Suprapubic skin (tissue), 4 donors: ENCODE measurements around the gene PLEKHD1. TPM values are rescaled to one million over a fixed set of nuclear protein-coding genes. Genes with fewer than 3 reads are reported as not detected.

Experiments used
- DNase-seq, 2 donors: peaks; one replicate each; pipeline ENCODE4 v3.0.0-alpha.2; 2019; ENCODE audit warnings: low spot score in 2 of 2
- H3K27ac ChIP-seq: fragments of 200-600 bp; sonication (generic); one replicate; pipeline ENCODE4 v1.5.1; 2019
- H3K27me3 ChIP-seq: fragments of 200-600 bp; sonication (generic); one replicate; pipeline ENCODE4 v1.5.1; 2019
- H3K36me3 ChIP-seq: fragments of 200-600 bp; sonication (generic); one replicate; pipeline ENCODE4 v1.5.1; 2019
- H3K4me1 ChIP-seq: fragments of 200-600 bp; sonication (generic); one replicate; pipeline ENCODE4 v1.5.1; 2019
- H3K4me3 ChIP-seq: fragments of 200-600 bp; sonication (generic); one replicate; pipeline ENCODE4 v1.5.1; 2019; ENCODE audit warnings: mild to moderate bottlenecking
- H3K9me3 ChIP-seq: fragments of 200-600 bp; sonication (generic); one replicate; pipeline ENCODE4 v1.5.1; 2019
- EP300 ChIP-seq: sonication (generic); formaldehyde crosslinking; IDR thresholded peaks from one replicate; pipeline ENCODE4 v1.6.1; 2017; ENCODE audit warnings: antibody characterized with exemption
- POLR2A ChIP-seq, 2 donors: fragments of 450-650 bp; IDR thresholded peaks; one replicate each; pipeline ENCODE4 v1.6.1; 2017; ENCODE audit warnings: antibody characterized with exemption in 2 of 2, mild to moderate bottlenecking in 2 of 2, moderate library complexity in 2 of 2
- POLR2AphosphoS5 ChIP-seq, 3 donors: sonication (generic); formaldehyde crosslinking; IDR thresholded peaks; one replicate each; pipeline ENCODE4 v1.6.1; 2017; ENCODE audit warnings: antibody characterized with exemption in 3 of 3
- WGBS: methylation state at CpG from one replicate; pipeline ENCODE4 v1.1.5; 2018; 5-methylcytosine and 5-hydroxymethylcytosine counted together
- total RNA-seq, 4 donors: library from RNA; depleted of rRNA; stranded (reverse); fragments of >200 nt; gene quantifications; one replicate each; pipeline ENCODE4 v1.1.0, GENCODE V29; 2016
- TF ChIP-seq, protein P1 (sequence below), 2 donors: fragments of 200-600 bp in 1 of 2; fragments of 450-650 bp in 1 of 2; sonication (generic) in 1 of 2; IDR thresholded peaks; one replicate each; pipeline ENCODE4 v1.5.1; 2016 to 2019; ENCODE audit warnings: antibody characterized with exemption in 2 of 2, mild to moderate bottlenecking in 1 of 2, moderate library complexity in 1 of 2

Gene PLEKHD1
- total RNA-seq, 4 donors from 2014 or later, result 1.2 to 3.5 (median 2.3) TPM

DNA sequence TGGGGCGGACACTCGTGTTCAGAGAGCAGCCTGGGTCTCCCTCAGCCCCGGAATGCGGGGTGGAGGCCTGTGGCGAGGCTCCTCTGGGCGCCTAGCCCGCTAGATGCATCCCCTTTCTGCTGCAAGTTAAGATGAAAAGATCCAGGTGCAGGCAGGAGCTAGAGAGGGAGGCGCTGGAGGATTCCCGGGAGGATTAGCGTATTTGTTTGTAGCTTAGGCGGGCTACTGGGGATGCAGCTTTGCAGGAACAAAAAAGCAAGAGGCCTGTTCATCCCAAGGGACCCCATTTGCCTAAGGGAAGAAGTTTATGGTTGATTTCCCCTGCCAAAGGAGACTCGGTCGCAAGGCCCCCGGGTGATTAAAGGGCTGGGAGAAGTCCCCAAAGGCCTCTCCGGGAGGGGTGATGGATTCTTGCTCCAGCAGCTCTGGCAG, 89.3 kb downstream of the PLEKHD1 start:
- no peaks in the 10 kb centered on the region for H3K9me3 ChIP-seq
- H3K36me3 ChIP-seq, result no peaks in the 10 kb centered on the region
- WGBS, result 6% methylated on average over 9 of the region's 15 CpGs
- H3K27ac ChIP-seq, result no peak overlapping the region
- peak overlapping the region; percentile 55 for H3K4me3 ChIP-seq
- TF ChIP-seq POLR2A (IDR thresholded peaks at IDR 0.05) (no peak), POLR2AphosphoS5 (IDR thresholded peaks at IDR 0.05) (no peak), EP300 (no peak)
- TF ChIP-seq, protein P1, sequence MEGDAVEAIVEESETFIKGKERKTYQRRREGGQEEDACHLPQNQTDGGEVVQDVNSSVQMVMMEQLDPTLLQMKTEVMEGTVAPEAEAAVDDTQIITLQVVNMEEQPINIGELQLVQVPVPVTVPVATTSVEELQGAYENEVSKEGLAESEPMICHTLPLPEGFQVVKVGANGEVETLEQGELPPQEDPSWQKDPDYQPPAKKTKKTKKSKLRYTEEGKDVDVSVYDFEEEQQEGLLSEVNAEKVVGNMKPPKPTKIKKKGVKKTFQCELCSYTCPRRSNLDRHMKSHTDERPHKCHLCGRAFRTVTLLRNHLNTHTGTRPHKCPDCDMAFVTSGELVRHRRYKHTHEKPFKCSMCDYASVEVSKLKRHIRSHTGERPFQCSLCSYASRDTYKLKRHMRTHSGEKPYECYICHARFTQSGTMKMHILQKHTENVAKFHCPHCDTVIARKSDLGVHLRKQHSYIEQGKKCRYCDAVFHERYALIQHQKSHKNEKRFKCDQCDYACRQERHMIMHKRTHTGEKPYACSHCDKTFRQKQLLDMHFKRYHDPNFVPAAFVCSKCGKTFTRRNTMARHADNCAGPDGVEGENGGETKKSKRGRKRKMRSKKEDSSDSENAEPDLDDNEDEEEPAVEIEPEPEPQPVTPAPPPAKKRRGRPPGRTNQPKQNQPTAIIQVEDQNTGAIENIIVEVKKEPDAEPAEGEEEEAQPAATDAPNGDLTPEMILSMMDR (IDR thresholded peaks at IDR 0.05), result no peak
- DNase-seq, result no peak
- H3K4me1 ChIP-seq, result peaks cover 34% of the 10 kb centered on the region
- peaks cover 77% of the 10 kb centered on the region for H3K27me3 ChIP-seq

DNA sequence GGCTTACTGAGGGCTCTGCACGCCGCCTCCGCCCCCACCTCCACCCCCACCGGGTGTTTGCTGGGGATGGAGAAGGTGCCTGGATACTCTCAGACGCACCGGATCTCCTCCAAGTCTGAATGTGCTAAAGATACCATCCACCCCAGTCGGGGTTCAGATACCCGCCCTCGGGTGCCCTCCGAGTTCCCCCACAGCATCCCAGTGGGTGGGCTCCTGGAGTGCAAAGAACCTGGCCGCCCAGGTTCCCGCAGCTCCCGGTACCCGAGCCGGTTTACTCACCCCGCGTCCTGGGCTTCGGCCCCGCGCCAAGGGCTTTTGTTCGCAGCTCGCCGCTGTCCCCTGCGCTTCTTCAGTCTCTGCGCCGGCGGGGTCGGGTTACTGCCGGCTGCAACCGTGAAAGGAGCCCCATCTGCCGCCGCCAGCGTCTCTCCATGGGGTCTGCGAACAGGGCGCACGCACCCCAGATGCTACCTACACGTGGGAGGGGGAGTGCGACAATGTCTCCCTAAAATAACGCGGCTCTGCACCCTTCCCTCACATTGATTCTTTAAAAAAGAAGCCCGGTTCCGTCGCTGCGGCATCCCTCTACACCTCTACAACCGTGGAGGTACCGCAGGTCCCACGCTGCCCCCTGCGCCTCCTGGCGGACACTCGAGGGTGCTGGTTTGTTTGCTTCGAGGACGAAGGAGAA, 89.9 kb downstream of the PLEKHD1 start, which contains the start of gene CCDC177:
TSS of gene CCDC177 (minus strand) at position 609 of the 691 bp plus-strand sequence. CDS start 1,249 bp downstream, outside the sequence.
- no peak for DNase-seq
- no peak for TF ChIP-seq EP300
- TF ChIP-seq, protein P1 (IDR thresholded peaks at IDR 0.05), result peak; percentile 51 to 87
- Histone ChIP-seq H3K9me3 (no peaks in the 10 kb centered on the region), H3K36me3 (no peaks in the 10 kb centered on the region), H3K4me1 (peaks cover 34% of the 10 kb centered on the region), H3K27ac (no peak within 1 kb of the TSS), H3K4me3 (peak within 1 kb of the TSS; percentile 55), H3K27me3 (peaks cover 73% of the 10 kb centered on the region)
- 0% methylated on average over 46 of the region's 52 CpGs for WGBS

DNA sequence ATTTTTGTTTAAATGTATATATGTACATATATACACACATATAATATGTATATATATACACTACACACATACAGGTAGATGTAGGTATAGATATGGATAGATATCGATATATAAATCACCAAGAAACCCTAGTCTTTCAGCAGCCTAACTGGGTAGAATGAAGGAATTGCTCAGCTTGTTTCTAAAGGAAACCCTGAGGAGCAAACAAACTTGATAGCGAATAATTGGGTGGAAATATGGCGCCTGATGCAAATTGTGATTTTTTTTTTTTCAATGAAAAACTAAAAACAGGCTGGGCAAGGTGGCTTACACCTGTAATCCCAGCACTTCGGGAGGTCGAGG, 90.4 kb downstream of the PLEKHD1 start:
- no peaks in the 10 kb centered on the region for H3K9me3 ChIP-seq
- WGBS, result 43% methylated on average over 5 of the region's 5 CpGs
- TF ChIP-seq, protein P1 (IDR thresholded peaks at IDR 0.05), result no peak
- TF ChIP-seq POLR2A (IDR thresholded peaks at IDR 0.05) (no peak), POLR2AphosphoS5 (IDR thresholded peaks at IDR 0.05) (no peak), EP300 (no peak)
- H3K27me3 ChIP-seq, result peaks cover 68% of the 10 kb centered on the region
- H3K4me3 ChIP-seq, result peak overlapping the region; percentile 55
- no peak for DNase-seq
- no peak overlapping the region for H3K27ac ChIP-seq
- peaks cover 34% of the 10 kb centered on the region for H3K4me1 ChIP-seq
- no peaks in the 10 kb centered on the region for H3K36me3 ChIP-seq

DNA sequence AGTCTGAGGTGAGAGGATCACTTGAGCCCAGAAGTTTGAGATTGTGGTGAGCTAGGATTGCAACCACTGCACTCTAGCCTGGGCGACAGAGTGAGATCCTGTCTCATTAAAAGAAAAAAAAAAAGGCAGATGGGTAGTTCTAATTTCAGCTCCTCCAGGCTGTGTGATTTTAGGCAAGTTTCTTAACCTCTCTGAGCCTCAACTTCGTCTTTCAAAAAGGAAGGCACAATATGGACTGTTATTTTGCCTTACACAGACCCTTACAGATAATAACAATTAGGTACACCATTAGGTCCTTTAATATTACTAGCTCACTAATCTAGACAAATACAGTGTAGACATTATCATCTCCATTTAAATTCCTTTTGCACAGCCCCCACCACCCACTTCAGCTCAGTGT, 94.9 kb downstream of the PLEKHD1 start:
- DNase-seq, result no peak
- WGBS, result 94% methylated on average over 2 of the region's 2 CpGs
- Histone ChIP-seq H3K4me3 (no peak overlapping the region), H3K4me1 (peaks cover 2% of the 10 kb centered on the region), H3K36me3 (no peaks in the 10 kb centered on the region), H3K27me3 (peaks cover 22% of the 10 kb centered on the region), H3K9me3 (no peaks in the 10 kb centered on the region), H3K27ac (no peak overlapping the region)
- TF ChIP-seq POLR2AphosphoS5 (IDR thresholded peaks at IDR 0.05) (no peak), POLR2A (IDR thresholded peaks at IDR 0.05) (no peak), EP300 (no peak)
- TF ChIP-seq, protein P1 (IDR thresholded peaks at IDR 0.05), result no peak

DNA sequence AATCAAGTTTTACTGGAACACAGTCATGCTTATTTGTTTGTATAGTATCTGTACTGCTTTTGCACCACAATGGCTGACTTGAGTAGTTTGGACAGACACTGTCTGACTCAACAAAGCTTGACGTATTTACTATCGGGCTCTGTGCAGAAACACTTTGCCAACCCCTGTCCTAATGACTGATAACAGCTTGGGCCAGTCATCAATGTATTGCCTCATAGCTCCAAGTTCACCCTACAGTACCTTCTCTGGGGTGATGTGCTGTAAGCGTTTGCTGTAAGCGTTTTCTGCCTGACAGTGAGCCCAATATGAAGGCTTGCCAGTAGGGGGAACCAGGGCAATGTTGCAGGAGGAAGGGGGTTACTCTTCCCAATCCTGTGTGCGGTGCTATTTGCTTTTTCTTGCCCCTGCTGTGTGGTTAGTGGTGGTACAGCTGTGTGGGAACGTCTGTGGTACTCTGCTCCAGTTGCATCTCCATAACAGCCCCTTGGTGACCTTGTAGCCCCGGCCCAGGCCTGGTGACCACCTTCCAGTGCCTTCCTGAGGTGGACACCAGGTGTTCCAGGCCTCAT, 95.6 kb downstream of the PLEKHD1 start:
- no peaks in the 10 kb centered on the region for H3K36me3 ChIP-seq
- no peak for DNase-seq
- H3K27me3 ChIP-seq, result peaks cover 17% of the 10 kb centered on the region
- TF ChIP-seq POLR2A (IDR thresholded peaks at IDR 0.05) (no peak), EP300 (no peak), POLR2AphosphoS5 (IDR thresholded peaks at IDR 0.05) (no peak)
- TF ChIP-seq, protein P1 (IDR thresholded peaks at IDR 0.05), result no peak
- 44% methylated on average over 4 of the region's 7 CpGs for WGBS
- H3K9me3 ChIP-seq, result no peaks in the 10 kb centered on the region
- H3K4me1 ChIP-seq, result no peaks in the 10 kb centered on the region
- no peak overlapping the region for H3K27ac ChIP-seq
- H3K4me3 ChIP-seq, result no peak overlapping the region
